ENCODE measurements around the gene SLC39A6.

- no peak for TF ChIP-seq KLF17 (tag by site-specific recombination; IDR thresholded peaks at IDR 0.05)
- TF ChIP-seq ZNF274 (IDR thresholded peaks at IDR 0.05; ENCODE audit: low read length), result no peak
- no peak for TF ChIP-seq ZNF274 (tag by site-specific recombination; IDR thresholded peaks at IDR 0.05; ENCODE audit: borderline replicate concordance)
- no peak for TF ChIP-seq ZNF610 (tag by site-specific recombination; IDR thresholded peaks at IDR 0.05; ENCODE audit: borderline replicate concordance)
- no peak for TF ChIP-seq ZNF449 (tag by site-specific recombination; IDR thresholded peaks at IDR 0.05)
- TF ChIP-seq ZNF629 (tag by site-specific recombination; IDR thresholded peaks at IDR 0.05), result no peak
- TF ChIP-seq HOXC10 (CRISPR knock-in tag; IDR thresholded peaks at IDR 0.05), result no peak
- no peak for TF ChIP-seq ZBTB11 (tag by site-specific recombination; conservative IDR thresholded peaks at IDR 0.05; ENCODE audit: low read depth)
- TF ChIP-seq CTCF (tag by site-specific recombination; IDR thresholded peaks at IDR 0.05), result no peak
- no peak for TF ChIP-seq ZNF169 (tag by site-specific recombination; IDR thresholded peaks at IDR 0.05)
- no peak for TF ChIP-seq ZNF639 (tag by site-specific recombination; IDR thresholded peaks at IDR 0.05)
- TF ChIP-seq ZBTB17 (tag by site-specific recombination; IDR thresholded peaks at IDR 0.05), result no peak
- no peak for TF ChIP-seq REST (tag by site-specific recombination; IDR thresholded peaks at IDR 0.05)
Measured at GRCh38 chr18:36176177-36176584, 47.0 kb upstream of the SLC39A6 start.
